Inflammatory macrophage treated with lipopolysaccharide for 4 hours (primary cell): ENCODE data around the gene UBE3B.

Experiments
- DNase-seq: peaks from one replicate; pipeline ENCODE4 v3.0.0-alpha.2; 2020

The UBE3B gene

DNA sequence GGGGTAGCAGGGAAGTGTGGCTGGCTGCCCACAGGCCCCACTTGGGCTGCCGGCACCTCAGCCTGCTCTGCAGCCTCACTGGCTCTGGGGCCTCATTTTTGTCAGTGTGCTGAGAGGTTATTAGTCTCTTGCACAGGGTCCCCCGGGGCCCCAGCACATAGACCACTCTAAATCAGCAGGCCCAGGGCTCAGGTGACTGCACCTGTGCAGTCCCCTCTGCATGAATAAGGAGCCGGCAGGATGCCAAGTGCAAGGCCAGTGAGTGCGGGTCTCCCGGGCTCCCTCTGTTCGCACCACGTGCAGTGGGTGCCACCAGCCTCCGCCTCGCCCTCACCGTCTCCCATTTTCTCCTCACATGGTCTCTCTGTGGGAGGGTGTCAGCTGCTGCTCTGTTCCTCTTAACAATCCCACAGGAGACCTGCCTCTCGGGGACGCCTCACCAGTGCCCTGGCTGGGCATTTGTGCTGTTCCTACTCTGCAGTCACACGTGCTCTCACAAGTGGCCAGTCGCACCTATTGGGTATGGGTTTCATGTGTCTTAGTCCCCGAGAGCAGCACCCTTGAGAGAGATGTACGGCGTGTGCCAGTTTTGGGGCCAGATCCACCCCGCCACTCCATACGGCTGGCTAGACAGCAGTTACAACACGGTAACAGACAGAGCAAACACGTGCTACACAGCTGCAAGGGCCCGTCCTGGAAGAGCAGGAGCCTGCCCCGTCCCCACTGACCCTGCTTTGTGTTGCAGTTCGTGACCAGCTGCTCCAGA lies 55.5 kb downstream of the UBE3B start:
- DNase-seq = no peak

DNA sequence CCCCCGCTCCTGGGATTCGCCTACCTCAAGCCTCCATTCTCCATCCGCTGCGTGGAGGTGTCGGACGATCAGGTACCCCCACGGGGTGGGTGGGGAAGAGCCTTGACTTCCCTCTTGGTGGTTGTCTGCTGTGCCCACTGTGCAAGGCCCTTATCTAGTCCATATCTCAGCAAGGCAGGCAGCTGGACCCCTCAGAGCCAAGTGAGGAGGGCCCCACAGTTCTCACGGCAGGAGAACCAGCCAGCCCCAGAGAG lies 56.0 kb downstream of the UBE3B start:
- no peak for DNase-seq

DNA sequence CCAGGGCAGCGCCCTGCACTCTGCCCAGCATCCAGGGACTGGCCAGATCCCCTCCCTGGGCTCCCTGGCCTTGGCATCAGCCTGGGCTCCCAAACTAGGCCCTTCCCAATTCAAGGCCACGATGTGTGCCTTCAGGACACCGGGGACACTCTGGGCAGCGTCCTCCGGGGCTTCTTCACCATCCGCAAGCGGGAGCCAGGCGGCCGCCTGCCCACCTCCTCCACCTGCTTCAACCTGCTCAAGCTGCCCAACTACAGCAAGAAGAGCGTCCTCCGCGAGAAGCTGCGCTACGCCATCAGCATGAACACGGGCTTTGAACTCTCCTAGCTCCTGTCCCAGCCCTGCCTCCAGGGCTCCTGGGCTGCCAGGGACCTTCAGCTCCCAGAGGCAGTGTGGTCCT lies 57.0 kb downstream of the UBE3B start:
- DNase-seq = no peak

GRCh38 chr12:109535231-109535862 lies 57.9 kb downstream of the UBE3B start:
- DNase-seq = no peak

DNA sequence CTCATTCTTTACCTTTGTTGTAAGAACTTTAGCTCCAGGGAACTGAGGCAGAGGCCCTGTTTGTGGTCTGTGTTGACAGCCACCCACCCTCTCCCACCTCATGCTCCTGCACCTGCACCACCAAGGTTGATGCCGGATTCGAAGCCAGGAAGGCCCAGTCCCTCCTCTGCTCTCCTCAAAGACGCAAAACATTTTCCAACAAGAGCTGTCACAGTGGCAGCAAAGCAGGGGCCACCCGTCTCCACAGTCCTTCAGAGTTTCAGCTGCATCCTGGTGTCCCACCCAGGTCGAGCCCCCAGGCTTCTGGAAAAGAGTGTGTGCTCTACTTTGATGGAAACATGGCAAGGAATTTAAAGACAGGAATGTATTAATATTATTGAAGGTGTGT lies 58.4 kb downstream of the UBE3B start:
- DNase-seq = no peak

DNA sequence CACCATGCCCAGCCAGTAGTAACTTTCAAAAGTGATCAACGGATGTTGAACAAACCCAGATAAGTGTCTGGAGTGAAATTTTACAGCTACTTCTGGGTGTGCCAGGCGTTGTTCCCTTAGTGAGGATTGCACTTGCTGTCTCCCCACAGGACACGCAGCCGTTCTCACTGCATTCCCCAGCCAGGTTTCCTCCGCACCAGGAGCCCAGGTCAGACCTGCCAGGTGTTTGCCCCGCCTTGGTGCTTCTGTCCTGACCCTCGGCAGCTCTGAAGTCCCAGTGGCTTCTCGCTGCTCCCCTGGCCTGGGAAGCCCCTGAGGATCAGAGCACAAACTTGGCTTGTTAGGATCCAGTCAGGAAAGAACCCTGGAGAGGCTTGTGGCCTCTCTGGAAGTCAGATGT lies 59.7 kb downstream of the UBE3B start:
- no peak for DNase-seq

GRCh38 chr12:109538191-109538863 lies 60.9 kb downstream of the UBE3B start:
- DNase-seq = no peak

- DNase-seq = no peak
Measured at GRCh38 chr12:109539508-109539907, 62.1 kb downstream of the UBE3B start.

GRCh38 chr12:109540526-109541412 lies 63.3 kb downstream of the UBE3B start:
- no peak for DNase-seq

DNA sequence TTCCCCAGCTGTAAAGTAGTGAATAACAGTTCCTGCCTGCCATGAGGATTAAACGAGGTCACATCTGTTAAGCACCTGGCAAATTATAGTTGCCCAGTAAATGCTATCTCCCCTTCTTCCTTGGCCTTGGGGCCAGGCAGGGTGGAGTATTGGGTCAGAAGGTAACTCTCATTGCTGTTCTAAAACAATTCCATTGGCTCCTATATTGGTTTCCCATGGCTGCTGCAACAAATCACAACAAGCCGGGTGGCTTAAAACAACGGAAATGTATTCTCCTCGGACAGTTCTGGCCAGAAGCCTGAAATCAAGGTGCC lies 63.9 kb downstream of the UBE3B start:
- no peak for DNase-seq

DNA sequence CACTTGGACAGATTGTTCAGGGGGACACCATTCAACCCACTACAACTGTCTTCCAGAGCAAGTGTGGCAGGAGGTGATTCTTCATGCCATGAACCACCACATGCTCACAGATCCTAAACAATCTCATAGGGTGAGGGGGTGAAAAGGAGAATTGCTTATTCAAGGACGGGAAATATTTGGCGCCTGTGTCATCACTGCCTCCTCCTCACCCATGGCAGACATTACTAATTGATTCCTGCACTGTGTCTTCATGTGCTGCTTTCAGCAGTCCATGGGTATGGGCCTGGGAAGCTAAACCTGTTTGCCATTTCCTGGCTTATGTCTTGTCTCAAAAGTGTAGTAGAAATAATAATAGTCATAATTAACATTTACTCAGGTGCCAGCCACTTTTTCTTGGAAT lies 64.6 kb downstream of the UBE3B start:
- no peak for DNase-seq

DNA sequence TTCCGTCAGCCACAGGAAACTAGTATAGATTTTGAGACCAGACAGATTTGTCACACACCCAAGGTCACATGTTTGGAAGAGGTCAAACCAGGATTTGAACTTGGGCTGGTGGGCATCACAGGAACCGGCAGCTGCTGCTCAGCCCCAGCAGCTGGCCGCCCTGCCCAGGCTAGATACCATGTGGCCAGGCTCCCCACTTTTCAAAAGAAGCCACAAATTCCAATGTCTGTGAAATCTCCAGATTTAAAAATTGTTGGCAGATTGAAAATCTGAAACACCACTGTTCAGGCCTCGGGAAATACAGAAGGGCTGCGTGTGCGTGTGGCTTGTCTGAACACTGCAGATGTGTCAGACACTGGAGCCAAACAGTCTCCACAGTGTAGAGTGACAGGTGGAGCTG lies 65.4 kb downstream of the UBE3B start:
- DNase-seq = no peak

DNA sequence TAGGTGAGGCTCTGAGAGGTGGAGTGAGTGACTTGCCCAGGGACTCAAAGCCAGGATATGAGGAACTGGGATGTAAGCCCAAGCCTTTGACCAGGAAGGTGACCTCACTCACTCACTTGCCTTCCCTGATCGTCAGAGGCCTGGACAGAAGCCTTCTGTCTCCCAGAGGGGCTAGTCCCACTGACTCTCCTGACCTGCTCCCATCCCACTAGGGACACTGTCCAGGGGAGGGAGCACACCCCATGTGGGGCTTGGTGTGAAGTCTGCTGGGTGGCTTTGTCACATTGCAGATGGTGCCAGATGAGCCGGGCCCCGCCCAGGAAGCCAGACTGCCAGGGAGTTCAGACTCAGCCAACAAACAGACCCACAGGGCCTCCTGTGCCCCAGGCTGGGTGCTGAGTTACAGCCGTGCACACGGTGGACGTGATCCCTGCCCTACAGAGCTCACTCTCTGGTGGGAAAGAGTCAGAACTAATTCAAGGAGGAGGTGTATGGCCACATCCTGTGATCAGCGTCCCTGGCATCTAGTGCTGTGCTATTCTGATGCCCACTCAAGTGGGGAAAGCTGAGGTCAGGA lies 67.6 kb downstream of the UBE3B start:
- DNase-seq = no peak

- DNase-seq = no peak
Measured at GRCh38 chr12:109545826-109546225, 68.4 kb downstream of the UBE3B start.

DNA sequence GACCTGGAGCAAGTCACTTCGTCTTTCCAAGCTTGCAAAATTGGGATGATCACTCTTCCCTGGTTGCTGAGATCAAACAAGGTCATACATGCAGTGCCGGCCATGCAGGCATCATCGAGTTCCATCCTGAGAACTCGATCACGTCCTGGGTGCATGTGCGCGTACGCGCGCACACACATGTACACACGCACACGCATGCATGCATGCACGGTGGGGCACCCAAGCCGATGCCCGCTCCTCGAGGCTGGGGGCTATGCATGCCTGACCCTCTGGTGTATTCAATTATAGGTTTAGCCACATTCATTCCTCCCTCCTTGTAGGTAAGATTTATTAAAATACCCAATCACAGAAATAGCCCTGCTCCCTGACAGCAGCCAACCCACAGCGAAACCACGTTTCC lies 69.9 kb downstream of the UBE3B start:
- DNase-seq = no peak

DNA sequence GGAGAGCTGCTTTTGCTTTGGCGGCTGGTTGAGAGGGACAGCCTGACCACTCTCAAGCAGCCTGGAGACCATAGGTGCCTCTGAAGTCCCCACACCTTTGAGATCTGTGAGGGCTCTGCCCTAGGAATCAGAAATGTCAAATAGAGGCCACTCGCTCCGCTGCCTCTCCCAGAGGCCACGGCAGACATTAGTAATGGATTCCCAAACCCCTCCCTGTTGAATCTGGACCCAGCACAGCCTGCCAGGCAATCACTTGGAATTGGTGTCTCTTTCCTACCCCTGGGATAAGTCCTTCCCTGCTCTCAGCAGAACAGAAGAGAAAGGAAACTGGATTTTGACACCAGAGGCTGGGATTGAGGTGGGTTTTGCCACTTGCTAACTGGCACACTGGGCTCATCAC lies 70.8 kb downstream of the UBE3B start:
- no peak for DNase-seq

- DNase-seq = no peak
Measured at GRCh38 chr12:109549613-109550270, 72.3 kb downstream of the UBE3B start.

DNA sequence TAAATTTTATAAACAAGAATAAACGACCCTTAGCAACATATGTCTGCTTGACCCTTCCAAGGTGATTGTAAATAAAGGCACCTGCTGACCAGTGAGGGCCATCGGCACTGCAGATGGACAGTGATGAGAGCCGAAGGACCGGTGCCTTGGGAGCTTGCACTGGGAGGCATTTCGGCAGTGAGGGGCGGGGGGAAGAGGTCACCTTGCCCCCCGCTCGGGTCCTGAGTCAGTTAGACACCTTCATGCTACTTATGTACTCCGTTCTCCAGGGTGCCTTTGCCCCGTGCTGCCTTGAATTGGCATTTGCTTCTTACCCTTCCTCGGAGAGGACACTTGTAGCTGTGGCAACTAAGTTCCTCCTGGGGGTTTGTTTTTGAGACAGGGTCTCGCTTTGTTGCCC lies 72.8 kb downstream of the UBE3B start:
- no peak for DNase-seq

DNA sequence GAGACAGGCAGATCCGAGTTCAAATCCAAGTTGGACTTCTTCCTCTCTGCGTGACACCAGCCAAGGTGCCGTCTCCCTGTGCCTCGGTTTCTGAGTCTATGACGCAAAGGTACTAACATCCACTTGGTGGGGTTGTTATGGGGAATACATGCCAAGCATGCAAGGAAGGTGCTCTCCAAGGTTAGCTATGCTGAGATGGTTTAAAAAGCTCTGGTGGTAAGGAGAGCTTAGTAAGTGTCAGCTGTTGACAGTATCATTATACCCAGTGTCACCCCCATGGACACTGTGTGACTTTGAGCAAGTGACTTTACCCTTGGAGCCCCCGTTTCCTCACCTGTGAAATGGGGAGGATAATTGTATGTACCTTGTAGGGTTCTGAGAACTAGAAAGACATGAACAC lies 73.7 kb downstream of the UBE3B start:
- no peak for DNase-seq

DNA sequence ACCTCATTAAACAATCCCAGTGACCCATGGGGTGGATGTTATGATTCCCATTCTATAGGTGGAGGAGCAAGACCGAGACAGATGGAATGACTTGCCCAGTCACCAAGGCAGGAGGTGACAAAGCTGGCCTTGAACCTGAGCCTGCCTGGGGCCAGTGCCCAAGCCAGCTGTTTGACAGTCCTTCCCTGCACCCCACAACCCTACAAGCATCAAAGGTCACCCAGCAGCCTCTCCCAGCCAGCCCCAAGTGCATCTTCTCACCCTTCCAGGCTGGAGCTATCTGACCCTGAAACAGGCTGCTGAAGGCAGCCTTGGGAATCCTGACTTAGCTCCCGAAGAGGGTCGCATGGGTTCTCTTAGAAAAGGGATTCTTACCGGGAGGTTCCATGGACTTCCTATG lies 75.5 kb downstream of the UBE3B start:
- DNase-seq = no peak

- no peak for DNase-seq
Measured at GRCh38 chr12:109553483-109553882, 76.0 kb downstream of the UBE3B start.

GRCh38 chr12:109553906-109554500 lies 76.6 kb downstream of the UBE3B start:
- no peak for DNase-seq
